Medulla oblongata (tissue), 1 donor: ENCODE results near the gene ZNRF3.
A peak's percentile ranks its signal among the peaks of the same experiment; 100 is the strongest.

Source experiments
- DNase-seq: peaks from one replicate; pipeline ENCODE4 v3.0.0-alpha.2; 2015; ENCODE audit errors: extremely low spot score

The ZNRF3 gene

DNA sequence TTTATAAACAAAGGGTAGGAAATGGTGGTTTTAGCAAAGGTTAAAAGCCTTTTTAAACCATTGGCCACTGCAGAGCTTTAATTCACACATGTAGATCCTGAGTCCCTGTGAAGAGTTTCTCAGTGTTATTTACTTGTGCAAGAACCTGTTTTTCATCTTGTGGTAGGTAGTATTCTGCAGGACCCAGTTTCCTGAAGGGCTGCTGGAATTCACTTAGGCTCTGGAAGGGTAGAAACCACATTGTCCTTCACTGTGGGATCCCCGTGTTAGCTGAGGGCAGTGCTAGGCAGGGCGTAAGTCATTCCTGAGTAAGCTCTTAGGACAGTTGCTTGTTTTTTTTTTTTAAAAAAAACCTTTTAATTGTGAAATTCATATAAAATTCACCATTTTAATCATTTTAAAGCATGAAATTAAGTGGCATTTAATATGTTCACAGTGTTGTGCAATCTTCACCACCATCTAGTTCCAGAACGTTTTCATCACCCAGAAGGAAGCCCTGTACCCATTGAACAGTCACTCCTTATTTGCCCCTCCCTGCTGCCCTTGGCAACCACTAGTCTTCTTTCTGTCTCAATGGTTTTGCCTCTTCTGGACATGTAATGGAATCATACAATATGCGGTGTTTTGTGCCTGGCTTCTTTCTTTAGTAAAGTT lies 100.5 kb downstream of the ZNRF3 start:
- DNase-seq = no peak

DNA sequence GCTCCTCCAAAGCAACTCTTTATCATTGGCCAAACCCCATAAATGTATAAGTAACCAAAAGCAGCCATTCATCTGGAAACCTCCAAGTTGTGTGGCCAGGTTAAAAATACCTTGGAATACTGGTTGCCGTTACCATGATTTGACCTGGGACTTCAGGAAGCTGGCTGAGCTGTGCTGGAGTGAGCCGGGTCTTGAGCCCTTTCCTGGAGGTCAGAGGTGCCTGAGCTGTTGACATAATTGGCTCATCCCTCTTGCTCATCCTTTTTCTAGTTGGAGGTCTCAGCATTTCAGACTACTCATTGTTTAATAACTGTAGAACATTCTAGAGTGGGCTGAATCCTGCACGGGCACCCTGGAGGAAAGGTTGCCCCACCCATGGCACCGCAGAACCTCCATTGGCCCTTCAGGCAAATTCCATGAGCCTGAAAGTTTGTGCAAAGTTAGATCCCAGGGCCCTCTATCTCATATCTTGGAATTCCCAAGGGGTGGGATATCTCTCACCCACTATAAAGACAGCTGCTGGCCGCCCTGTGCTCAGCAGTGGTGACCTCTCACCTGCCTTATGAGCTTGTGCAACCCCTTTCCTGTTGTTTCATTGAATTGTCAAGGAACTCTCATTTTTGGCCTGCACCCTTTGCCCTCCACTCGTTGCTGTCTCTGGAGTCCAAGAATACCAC lies 101.2 kb downstream of the ZNRF3 start:
- no peak for DNase-seq

- DNase-seq = no peak
These were observed 102.4 kb downstream of the ZNRF3 start for GRCh38 chr22:28985581-28986290.

- DNase-seq = no peak
These were observed 103.0 kb downstream of the ZNRF3 start for GRCh38 chr22:28986366-28986765.

GRCh38 chr22:28988457-28988856 lies 105.1 kb downstream of the ZNRF3 start:
- DNase-seq = no peak

GRCh38 chr22:28989035-28989464 lies 105.7 kb downstream of the ZNRF3 start:
- no peak for DNase-seq

DNA sequence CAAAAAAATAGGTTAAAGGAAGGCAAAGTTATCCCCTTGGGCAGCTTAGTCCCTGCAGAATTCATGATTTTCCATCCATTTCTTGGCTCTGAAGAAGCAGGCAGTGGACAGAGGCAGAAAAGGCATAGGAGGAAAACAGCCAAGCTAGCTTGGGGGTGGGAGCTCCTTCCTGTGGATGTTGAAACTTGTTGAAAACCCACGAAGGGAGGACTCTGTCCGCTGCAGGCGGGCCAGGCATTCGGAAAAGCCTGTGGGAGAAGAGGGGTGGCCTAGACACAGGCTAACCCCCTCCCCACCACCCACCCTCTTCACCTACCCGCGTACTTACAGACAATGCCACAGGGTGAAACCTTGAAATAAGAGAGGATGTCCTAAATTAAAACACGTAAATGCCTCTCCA lies 106.1 kb downstream of the ZNRF3 start:
- no peak for DNase-seq

- no peak for DNase-seq
These were observed 106.5 kb downstream of the ZNRF3 start for GRCh38 chr22:28989912-28990311.

GRCh38 chr22:28992565-28993356 lies 109.4 kb downstream of the ZNRF3 start:
- DNase-seq = no peak

DNA sequence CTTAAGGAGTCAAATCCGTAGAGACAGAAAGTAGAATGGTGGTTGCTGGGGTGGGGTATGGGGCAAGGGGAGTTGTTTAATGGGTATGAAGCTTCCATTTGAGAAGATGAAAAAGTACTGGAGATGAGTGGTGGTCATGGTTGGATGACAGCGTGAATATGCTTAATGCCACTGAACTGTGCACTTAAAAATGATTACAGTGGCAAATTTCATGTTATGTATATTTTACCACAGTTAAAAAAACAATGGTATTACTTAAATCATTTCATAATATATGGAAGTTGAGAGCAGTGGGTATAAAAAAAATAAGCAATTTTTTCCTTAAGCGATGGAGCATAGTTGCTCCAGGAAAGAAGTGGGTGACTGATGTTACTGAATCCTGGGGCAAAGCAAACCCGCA lies 111.2 kb downstream of the ZNRF3 start:
- no peak for DNase-seq

DNA sequence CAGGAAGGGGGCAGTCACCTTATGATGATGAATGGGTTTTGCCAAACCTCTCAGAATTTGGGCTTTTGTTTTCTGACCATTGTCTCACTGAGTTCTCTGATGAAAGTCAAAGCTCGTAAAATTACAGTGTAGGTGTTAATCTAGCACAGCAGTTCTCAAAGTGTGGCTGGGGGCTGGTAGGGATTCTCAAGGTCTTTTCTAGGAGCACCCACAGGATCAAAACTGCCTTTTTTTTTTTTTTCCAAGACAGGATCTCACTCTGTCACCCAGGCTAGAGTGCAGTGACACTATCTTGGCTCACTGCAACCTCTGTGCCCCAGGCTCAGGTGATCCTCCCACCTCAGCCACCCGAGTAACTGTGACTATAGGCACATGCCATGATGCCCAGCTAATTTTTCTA lies 112.2 kb downstream of the ZNRF3 start:
- DNase-seq = no peak

DNA sequence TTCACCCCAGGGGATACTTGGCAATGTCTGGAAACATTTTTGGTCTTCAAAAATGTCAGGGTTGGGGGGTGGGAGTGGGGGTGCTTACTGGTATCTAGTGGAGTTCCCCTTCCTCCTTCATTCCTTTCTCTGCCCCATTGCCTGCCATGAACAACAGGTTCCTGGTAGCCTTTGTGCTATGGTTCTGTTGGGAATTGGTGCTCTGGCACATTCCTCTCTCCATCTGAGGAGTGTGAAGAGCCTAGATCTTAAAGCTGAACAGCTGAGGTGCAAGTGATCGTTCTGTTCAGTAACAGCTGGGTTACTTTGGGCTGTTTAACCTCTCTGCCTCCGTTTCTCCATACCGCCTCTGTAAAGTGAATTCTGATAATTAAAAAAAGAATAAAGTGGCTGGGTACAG lies 114.0 kb downstream of the ZNRF3 start:
- DNase-seq = no peak

GRCh38 chr22:28998681-28999080 lies 115.3 kb downstream of the ZNRF3 start:
- DNase-seq = peak; percentile 49

- no peak for DNase-seq
These were observed 116.1 kb downstream of the ZNRF3 start for GRCh38 chr22:28999510-28999909.

DNA sequence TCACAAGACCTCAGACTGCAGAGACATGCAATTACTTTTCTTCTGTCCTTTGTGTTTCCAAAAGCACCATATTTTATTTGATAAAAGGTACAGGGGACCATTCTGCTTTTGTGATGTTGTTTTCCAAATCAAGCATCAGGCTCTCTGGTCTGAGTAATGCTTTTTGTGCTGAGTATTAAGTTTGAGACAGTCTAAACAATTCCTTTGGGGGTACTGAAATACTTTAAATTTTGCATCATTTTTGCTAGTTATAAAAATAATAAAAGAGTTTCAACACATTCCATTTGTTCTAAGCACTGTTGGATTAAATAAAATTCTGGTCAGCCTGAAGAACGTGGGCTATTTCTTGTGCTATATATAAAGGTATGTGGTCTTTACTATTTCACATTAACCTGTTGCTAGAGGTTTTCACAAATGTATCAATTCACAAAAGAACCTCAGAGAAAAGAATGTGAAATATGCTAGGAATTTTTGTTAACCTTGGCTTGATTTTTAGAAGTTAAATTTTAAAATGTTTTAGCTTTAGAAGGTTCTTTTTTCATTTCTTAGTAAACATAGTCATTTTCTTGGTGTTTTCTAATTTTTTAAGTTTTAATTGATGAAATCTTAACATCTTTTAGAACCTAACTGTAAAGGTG lies 116.7 kb downstream of the ZNRF3 start:
- no peak for DNase-seq

- no peak for DNase-seq
These were observed 117.3 kb downstream of the ZNRF3 start for GRCh38 chr22:29000641-29001040.

DNA sequence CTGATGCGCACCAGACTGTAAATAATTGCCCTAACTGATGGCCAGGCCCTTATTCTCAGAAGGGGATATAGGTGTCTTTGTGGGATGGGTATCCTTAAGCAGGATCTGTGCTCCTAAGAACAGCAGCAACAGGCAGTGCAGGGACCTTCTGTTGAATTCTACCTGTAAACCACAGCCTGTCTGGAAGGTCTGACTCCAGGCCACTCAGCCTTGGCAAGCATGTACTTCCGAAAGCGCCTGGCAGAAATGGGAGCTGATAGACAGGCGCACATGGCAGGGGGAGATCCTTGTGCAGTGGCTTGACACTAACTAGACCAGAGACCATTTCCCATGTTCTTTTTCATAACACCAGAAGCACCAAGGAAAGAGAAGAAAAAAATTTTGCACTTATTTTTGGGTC lies 119.2 kb downstream of the ZNRF3 start:
- DNase-seq = no peak

- DNase-seq = no peak
These were observed 120.2 kb downstream of the ZNRF3 start for GRCh38 chr22:29003552-29003951.

DNA sequence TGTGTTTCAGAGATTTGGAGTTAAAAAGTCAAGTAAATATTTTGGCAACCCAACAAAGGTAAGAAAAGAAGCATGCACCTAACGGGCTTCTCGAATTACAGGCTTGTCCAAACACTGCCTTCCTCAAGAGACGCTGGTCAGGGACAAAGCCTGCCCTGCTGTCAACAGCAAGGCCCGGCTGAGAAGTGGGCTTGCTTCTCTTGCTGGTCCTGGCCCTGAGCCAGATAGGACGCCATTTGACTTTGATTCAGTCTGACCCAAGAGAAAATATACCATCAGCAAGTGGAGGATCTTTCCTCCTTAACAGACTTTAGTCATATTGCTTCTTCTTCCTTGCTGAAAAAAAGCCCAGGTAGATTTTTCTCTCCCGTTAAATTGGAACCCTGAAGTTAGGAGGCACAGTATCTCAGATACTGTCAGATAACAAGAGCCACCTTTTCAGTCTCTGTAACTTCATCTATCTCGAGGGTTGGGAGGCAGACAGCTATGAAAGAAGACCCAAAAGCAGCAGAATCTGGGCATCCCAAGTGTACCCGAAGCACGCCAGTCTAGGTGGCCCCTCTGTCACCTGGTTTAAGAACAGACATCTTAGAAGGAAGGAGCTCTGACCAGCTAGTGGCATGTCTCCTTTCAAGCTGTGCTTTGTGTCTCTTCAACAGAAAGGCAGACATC lies 120.7 kb downstream of the ZNRF3 start:
- no peak for DNase-seq

DNA sequence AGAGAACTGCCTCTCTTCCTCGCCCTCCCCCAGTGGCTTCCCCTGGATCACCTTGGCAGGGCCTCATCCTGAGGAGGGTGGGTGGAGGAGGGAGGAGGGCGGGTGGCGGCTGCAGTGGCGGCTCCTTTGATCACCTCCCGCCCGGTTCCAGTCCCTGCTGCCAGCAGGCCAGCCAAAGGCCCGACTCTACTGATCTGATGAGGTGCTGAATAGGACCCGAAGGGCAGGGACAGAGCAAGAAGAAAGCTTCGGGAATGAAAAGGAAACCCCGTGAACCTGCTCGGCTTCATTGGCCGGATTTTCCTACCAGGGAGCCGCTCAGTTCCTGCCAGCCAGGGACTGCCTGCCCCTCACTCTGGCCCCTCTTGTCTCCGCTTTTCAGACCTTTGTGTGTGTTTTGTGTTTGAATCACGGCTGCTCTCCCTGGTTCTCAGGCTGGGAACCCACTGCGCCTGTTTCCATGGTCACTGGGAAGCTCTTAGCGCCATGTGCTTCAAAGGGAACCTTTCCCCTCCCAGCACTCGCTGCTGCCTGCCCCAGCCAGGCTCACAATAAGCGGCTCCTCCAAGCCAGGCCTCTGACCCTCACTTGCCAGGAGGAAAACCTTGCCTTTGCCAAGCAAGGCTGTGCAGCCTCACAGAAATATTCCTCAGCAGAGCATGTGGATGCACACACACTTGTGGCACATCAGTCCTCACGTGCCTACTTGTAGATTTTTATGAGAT lies 121.4 kb downstream of the ZNRF3 start:
- DNase-seq = peak; percentile 74
